Lung microvascular endothelial cell (primary cell): ENCODE data around the gene WWC1. TPM values are rescaled to one million over a fixed set of nuclear protein-coding genes. Genes with fewer than 3 reads are reported as not detected.

Experiments
- DNase-seq, 2 donors: peaks; one replicate each; pipeline versions ENCODE4 v3.0.0 to v3.0.0-alpha.2; 2010; ENCODE audit warnings: low read depth in 2 of 2
- total RNA-seq: library from RNA; depleted of rRNA; stranded (reverse); fragments of >200 nt; gene quantifications from 2 replicates; pipeline ENCODE4 v1.2.1, GENCODE V29; 2014

WWC1 gene
- 0.20 and 0.44 TPM in 2 replicates for total RNA-seq

GRCh38 chr5:168291342-168291963 is at the start of gene WWC1:
WWC1 (plus strand) TSS chr5:168291645; CDS start chr5:168292153, 508 bp downstream.
- peak; percentile 5 to 39 for DNase-seq

- DNase-seq, result no peak
Observed at GRCh38 chr5:168244838-168245559, 46.4 kb upstream of the WWC1 start.

- DNase-seq, result no peak
Observed at GRCh38 chr5:168249923-168250322, 41.5 kb upstream of the WWC1 start.

- no peak for DNase-seq
Observed at GRCh38 chr5:168251259-168251658, 40.2 kb upstream of the WWC1 start.

- DNase-seq, result no peak
Observed at GRCh38 chr5:168254013-168254693, 37.3 kb upstream of the WWC1 start.

GRCh38 chr5:168260353-168261226 is 30.9 kb upstream of the WWC1 start:
- no peak for DNase-seq

- DNase-seq, result no peak
Observed at GRCh38 chr5:168261227-168261571, 30.2 kb upstream of the WWC1 start.

- DNase-seq, result no peak
Observed at GRCh38 chr5:168262042-168262743, 29.3 kb upstream of the WWC1 start.

GRCh38 chr5:168263121-168263520 is 28.3 kb upstream of the WWC1 start:
- DNase-seq, result no peak

GRCh38 chr5:168266016-168266415 is 25.4 kb upstream of the WWC1 start:
- DNase-seq, result no peak

GRCh38 chr5:168268949-168269936 is 22.2 kb upstream of the WWC1 start:
- DNase-seq, result peak; percentile 68 to 79

- no peak for DNase-seq
Observed at GRCh38 chr5:168269937-168270330, 21.5 kb upstream of the WWC1 start.

- DNase-seq, result no peak
Observed at GRCh38 chr5:168270476-168270875, 21.0 kb upstream of the WWC1 start.

GRCh38 chr5:168273056-168273980 is 18.1 kb upstream of the WWC1 start:
- no peak for DNase-seq

- no peak for DNase-seq
Observed at GRCh38 chr5:168274406-168274805, 17.0 kb upstream of the WWC1 start.

- DNase-seq, result no peak
Observed at GRCh38 chr5:168275940-168276339, 15.5 kb upstream of the WWC1 start.

GRCh38 chr5:168282120-168282519 is 9.3 kb upstream of the WWC1 start:
- DNase-seq, result no peak

- no peak for DNase-seq
Observed at GRCh38 chr5:168284809-168285208, 6.6 kb upstream of the WWC1 start.

GRCh38 chr5:168285696-168286095 is 5.7 kb upstream of the WWC1 start:
- no peak for DNase-seq
